OCI-LY7 (cell line): ENCODE results near the gene TMPRSS2.

ENCODE experiments used
- EZH2phosphoT487 ChIP-seq: fragments of 200-600 bp; sonication (generic); IDR thresholded peaks from 2 replicates; pipeline ENCODE4 v1.6.1; 2018; ENCODE audit warnings: low read depth, borderline replicate concordance, mild to moderate bottlenecking, mixed run types, antibody characterized with exemption, low read length, moderate library complexity, mixed read lengths
- TF ChIP-seq, protein P1 (sequence below): fragments of 200-600 bp; sonication (generic); conservative IDR thresholded peaks from 2 replicates; pipeline ENCODE4 v1.5.1; 2014; ENCODE audit warnings: mild to moderate bottlenecking, antibody characterized with exemption, low read length, moderate library complexity, mixed read lengths

GRCh38 chr21:41458559-41458958 lies 49.4 kb downstream of the TMPRSS2 start:
- TF ChIP-seq, protein P1, sequence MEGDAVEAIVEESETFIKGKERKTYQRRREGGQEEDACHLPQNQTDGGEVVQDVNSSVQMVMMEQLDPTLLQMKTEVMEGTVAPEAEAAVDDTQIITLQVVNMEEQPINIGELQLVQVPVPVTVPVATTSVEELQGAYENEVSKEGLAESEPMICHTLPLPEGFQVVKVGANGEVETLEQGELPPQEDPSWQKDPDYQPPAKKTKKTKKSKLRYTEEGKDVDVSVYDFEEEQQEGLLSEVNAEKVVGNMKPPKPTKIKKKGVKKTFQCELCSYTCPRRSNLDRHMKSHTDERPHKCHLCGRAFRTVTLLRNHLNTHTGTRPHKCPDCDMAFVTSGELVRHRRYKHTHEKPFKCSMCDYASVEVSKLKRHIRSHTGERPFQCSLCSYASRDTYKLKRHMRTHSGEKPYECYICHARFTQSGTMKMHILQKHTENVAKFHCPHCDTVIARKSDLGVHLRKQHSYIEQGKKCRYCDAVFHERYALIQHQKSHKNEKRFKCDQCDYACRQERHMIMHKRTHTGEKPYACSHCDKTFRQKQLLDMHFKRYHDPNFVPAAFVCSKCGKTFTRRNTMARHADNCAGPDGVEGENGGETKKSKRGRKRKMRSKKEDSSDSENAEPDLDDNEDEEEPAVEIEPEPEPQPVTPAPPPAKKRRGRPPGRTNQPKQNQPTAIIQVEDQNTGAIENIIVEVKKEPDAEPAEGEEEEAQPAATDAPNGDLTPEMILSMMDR: no peak
- no peak for TF ChIP-seq EZH2phosphoT487
